Fibroblast of villous mesenchyme (primary cell): ENCODE data around the gene ATRNL1. TPM values are rescaled to one million over a fixed set of nuclear protein-coding genes. Genes with fewer than 3 reads are reported as not detected.
A peak's percentile ranks its signal among the peaks of the same experiment; 100 is the strongest.

Source experiments
- DNase-seq: peaks from one replicate; pipeline ENCODE4 v3.0.0-alpha.2; 2010; ENCODE audit warnings: low read depth
- H3K4me3 ChIP-seq: 2 replicates; pipeline ENCODE4 v1.5.1; 2011; ENCODE audit warnings: low read depth, mild to moderate bottlenecking, low read length
- CTCF ChIP-seq: IDR thresholded peaks from 2 replicates; pipeline ENCODE4 v1.5.1; 2012; ENCODE audit warnings: low read depth, mild to moderate bottlenecking, low read length; ENCODE audit not compliant: insufficient read depth
- total RNA-seq: library from RNA; depleted of rRNA; stranded (reverse); fragments of >200 nt; gene quantifications from 2 replicates; pipeline ENCODE4 v1.2.3, GENCODE V29; 2012

Gene ATRNL1
- total RNA-seq: 8.4 and 13.0 TPM in 2 replicates

GRCh38 chr10:115093286-115093775, at the start of gene ATRNL1:
ATRNL1 (plus strand) TSS chr10:115093365; CDS start chr10:115093751, 386 bp downstream.
- DNase-seq: peak; percentile 5
- TF ChIP-seq CTCF: no peak
- H3K4me3 ChIP-seq: peak within 1 kb of the TSS; percentile 60

DNA sequence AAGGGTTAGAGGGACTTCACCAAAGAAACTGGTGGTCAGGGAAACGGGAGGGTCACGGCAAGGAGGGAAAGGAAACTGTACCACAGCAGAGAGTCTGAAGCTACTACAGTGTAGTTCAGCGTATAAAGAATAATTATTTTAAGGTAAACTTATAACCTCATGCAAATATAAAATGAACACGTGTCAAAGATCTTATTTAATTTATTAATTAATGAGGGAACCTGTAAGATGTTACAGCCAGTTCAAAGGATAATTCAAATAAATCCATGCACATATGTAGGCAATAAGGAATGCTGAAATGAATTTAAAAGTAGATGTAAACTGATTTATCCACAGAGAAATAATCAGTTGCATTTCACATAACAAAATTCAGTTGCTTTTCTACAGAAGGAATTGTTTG, 49.4 kb upstream of the ATRNL1 start:
- TF ChIP-seq CTCF: no peak
- no peak overlapping the region for H3K4me3 ChIP-seq
- no peak for DNase-seq

DNA sequence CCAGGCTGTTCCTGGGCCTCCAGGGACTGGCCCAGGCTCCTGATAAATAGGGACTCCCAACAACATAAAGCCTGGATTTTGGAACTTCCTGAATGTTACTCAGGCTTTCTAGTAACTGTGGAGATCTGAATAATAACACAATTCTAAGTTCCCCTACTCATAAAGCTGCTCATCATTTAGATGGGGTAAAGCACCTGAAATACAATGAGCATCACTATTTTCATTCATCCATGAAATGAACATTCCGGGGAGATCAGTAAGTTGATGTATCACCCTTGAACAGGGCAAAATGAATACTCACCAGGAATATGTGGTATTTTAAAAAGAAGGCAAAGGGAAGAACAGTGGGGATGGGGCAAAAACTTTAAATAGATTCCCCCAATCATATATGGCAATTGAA, 48.3 kb upstream of the ATRNL1 start:
- no peak for DNase-seq
- no peak overlapping the region for H3K4me3 ChIP-seq
- TF ChIP-seq CTCF: no peak

DNA sequence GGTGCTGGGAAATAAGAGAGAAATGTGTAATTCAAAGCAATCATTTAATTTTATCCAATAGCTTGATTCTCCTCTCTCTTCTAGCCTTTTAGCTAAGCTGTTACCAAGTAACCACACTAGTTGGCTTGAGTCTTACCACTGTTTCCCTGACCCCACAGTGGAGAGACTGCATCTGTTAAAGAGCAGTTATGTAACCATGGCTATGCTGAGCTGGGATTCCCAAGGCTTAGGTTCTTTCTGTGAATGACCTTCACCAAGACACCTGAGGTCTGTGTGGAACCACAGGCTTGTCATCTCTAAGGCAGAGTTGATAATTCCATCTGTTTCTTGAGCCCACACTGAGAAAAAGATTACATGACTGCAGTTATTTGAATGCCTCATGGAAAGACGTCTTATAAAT, 47.7 kb upstream of the ATRNL1 start:
- H3K4me3 ChIP-seq: no peak overlapping the region
- no peak for DNase-seq

DNA sequence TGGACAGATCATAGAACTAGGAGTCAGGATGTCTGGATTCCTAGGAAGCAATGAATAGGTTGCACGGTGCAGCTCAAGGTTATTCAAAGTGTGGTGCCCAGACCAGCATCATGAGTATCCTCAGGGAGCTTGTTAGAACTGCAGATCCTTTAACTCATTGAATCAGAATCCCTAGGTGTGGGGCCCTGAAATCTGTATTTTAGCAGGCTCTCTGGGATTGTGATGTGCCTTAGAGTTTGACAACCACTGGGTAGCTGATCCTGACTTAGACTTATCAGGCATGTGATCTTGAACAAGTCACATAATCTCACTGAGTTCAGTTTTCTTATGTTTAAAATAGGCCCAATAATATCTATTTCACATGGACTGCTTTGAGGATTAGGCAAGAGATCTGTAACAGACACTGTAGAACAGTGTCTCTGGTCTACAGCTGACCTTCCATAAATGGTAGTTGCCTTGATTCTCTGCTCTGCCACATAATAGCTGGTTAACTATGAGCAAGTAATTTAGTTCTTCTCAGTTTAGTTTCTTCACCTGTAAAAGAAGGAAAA, 46.4 kb upstream of the ATRNL1 start:
- H3K4me3 ChIP-seq: no peak overlapping the region
- no peak for TF ChIP-seq CTCF
- DNase-seq: no peak

More for the DNA sequence above, 47.7 kb upstream of the ATRNL1 start:
- TF ChIP-seq CTCF: no peak

GRCh38 chr10:115047705-115048104, 45.5 kb upstream of the ATRNL1 start:
- no peak overlapping the region for H3K4me3 ChIP-seq
- no peak for DNase-seq
- TF ChIP-seq CTCF: no peak

DNA sequence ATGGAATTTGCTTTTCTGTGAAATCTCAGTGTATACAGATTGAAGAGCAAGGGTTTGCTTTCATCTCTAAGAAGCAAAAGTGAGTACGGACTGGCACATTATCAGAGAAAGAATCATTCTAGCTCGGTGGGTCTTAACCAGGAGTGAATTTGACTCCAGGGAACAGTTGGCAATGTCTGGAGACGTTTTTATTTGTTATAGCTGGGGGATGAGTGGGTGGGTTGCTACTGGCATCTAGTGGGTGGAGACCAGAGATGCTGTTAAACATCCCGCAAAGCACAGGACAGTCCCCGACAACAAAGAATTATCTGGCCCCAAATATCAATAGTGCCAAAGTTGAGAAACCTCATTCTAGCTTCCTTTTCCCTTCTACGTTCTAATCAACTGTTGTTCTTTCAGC, 43.8 kb upstream of the ATRNL1 start:
- H3K4me3 ChIP-seq: no peak overlapping the region
- peak; percentile 12 for TF ChIP-seq CTCF
- no peak for DNase-seq
